GM12873 (cell line): Measurements from ENCODE around the gene SUFU.

Experiments used
- CTCF ChIP-seq: IDR thresholded peaks from 2 replicates; pipeline ENCODE4 v1.5.1; 2012; ENCODE audit warnings: low read depth, mild to moderate bottlenecking, moderate library complexity, low read length, control low read depth; ENCODE audit not compliant: insufficient read depth; ENCODE audit errors: missing control alignments

SUFU gene

GRCh38 chr10:102679596-102679995 is 175.8 kb downstream of the SUFU start:
- TF ChIP-seq CTCF, result no peak

GRCh38 chr10:102681696-102682095 is 177.9 kb downstream of the SUFU start:
- TF ChIP-seq CTCF, result no peak

- no peak for TF ChIP-seq CTCF
Measured at GRCh38 chr10:102682416-102682815, 178.6 kb downstream of the SUFU start.

- no peak for TF ChIP-seq CTCF
Measured at GRCh38 chr10:102682981-102683380, 179.2 kb downstream of the SUFU start.
